GM21786 (cell line): ENCODE results near the gene LSG1.
"Not testable (repeated sequence)": the region's sequence is repeated elsewhere in the genome, so short reads cannot be mapped to it uniquely, and the experiment has no call there.

Experiments used
- ATAC-seq: cut with Tn5 transposase; IDR thresholded peaks from one replicate; pipeline ENCODE4 v1.9.1; 2021; ENCODE audit not compliant: unreplicated experiment

The LSG1 gene

DNA sequence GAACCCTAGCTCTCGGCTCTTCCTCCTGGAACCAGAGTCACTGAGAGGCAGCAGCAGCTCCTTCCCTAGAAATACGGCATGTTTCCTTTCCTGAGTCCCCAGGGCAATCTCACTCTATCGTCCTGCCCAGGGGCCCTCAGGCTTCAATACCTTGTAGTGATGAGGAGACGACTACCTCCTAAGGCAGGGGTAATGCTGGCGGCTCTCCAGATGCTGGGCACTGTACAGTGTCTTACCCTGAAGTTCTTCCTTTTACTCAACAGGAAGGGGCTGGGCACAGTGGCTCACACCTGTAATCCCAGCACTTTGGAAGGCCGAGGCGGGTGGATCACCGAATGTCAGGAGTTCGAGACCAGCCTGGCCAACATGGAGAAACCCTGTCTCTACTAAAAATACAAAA, 52.2 kb downstream of the LSG1 start:
- no peak for ATAC-seq

- ATAC-seq = no peak
Measured at GRCh38 chr3:194618858-194619608, 53.0 kb downstream of the LSG1 start.

- ATAC-seq = no peak
Measured at GRCh38 chr3:194617827-194618226, 54.2 kb downstream of the LSG1 start.

DNA sequence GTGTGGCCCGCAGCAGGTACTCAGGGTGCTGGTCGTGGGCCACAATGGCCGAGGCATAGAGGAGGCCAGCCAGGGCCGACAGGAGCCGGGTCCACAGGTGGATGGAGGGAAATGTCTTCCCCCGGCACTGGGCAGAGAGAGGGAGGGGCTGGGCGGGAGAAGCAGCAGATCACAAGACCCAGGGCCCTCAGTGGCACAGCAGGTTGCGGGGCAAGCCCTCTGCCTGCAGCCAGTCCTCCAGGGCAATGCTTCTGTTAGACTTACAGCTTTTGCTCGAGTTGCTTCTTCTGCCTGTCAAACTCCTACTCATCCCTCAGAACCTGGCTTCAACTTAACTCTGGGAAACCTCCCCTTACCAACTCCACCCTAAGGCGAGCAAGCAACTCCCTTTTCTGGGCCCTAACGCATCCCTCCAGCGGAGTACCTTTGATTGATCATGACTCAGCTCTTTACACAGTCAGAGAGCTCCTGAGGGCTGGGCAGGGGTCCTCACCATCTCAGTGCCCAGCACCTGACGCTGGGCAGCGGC, 54.8 kb downstream of the LSG1 start:
- ATAC-seq = no peak

GRCh38 chr3:194615226-194615625, 56.8 kb downstream of the LSG1 start:
- ATAC-seq = no peak

- no peak for ATAC-seq
Measured at GRCh38 chr3:194612221-194612620, 59.8 kb downstream of the LSG1 start.

- ATAC-seq = no peak
Measured at GRCh38 chr3:194610689-194611088, 61.3 kb downstream of the LSG1 start.

DNA sequence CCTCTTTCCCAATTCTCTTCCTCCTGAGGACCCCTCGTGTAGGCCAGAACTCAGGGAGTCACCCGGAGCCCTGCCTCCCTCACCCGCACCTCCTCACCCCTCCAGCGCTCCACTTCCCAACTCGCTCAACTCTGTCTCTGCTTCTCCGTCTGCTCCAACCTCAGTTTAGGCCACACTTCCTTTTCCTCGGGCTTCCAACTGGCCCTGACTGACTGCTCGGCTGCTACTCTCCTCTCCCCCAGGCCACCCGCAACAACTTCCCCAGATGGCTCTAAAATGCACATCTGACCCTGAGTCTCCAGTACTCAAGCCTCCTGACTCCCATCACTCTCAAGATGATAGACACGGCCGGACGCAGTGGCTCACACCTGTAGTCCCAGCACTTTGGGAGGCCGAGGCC, 62.4 kb downstream of the LSG1 start:
- ATAC-seq = no peak

GRCh38 chr3:194608981-194609380, 63.0 kb downstream of the LSG1 start:
- ATAC-seq = no peak

DNA sequence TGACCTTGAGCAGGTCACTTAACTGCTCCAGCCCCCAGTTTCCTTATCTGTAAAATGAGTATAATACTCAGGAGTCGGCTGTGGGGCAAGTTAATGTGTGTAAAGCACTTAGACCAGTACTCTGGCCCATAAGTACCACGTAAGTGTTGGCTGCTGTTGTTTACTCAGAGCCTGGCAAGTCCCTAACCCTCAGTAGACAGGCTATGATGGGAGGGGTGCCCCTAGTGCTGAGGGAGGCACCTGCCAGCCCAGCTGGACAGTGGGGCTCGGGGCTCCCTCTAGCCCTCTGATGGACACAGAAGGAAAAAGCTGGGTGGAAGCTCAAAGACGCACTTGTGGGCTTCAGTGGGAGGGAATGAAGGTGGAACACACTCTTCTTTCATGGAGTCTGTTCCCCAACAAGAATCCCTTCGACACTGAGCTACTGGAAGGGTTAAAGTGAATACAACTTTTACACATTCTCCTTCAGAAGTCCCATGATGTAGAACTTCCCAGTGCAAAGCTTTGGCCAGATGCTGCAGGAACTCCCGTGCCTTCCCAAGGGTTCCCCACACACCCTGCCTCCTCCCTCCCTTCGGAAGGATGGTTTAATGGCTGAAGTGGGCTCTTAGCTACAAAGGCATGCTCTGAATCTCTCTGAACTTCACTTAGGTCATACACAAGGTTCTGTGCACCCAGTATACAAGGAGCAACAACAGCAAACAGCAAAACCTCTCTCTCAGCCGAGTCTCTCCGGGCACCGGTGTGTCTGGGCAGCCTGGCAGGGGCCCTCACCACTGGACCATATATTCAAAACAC, 64.2 kb downstream of the LSG1 start:
- ATAC-seq = no peak

GRCh38 chr3:194606941-194607340, 65.0 kb downstream of the LSG1 start:
- no peak for ATAC-seq

DNA sequence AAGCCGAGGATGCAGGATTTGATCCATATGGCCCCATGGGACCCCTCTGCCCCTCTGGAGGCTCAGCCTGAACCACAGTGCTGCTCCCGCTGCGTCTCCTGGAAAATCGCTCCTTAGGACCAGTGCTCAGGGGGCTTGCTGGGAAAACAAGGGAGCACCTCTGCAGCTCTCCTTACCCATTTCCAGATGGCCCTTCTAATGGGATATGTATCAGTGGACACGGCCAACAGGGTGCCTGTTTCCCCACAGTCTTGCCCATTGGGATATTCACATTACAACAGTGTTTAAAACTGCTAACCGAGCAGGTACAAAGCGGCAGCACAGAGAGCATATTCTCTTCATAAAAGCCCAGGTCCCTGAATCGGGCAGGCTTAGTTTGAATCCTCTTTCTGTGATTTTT, 65.8 kb downstream of the LSG1 start:
- ATAC-seq = no peak

GRCh38 chr3:194605314-194605713, 66.7 kb downstream of the LSG1 start:
- not testable (repeated sequence) for ATAC-seq

DNA sequence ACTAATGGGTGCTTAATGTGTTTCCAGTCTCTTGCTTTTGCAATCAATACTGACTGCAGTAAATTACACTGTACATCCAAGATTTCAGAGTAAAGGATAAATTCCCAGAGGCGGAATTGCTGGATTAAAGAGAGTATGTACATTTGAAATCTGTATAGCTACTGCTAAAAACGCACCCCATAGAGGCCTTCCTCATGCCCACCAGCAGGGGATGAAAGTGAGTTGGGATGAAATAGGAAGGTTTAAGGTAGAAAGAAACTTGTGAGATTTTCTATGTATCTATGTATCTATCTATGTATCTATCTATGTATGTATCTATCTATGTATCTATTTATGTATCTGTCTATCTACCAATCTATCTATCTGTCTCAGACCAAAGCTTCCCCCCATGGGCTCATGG, 67.2 kb downstream of the LSG1 start:
- ATAC-seq = no peak

DNA sequence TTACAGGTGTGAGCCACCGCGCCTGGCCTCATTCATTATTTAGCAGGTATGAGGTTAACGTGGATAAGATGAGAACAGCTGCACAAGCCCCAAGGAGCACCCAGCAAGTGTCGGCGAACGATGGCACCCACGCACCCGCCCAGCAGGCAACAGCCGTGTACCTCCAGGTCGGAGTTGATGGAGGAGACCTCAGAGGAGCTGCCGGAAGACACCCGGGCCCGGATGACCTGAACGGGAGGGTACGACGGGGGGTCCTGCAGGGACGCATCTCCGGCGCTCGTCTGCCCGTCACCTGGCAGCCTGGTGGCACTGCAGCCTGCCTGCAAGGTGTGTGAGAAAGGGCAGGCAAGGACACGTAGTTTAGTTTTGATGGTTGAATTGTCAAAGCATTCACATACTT, 67.9 kb downstream of the LSG1 start:
- no peak for ATAC-seq

DNA sequence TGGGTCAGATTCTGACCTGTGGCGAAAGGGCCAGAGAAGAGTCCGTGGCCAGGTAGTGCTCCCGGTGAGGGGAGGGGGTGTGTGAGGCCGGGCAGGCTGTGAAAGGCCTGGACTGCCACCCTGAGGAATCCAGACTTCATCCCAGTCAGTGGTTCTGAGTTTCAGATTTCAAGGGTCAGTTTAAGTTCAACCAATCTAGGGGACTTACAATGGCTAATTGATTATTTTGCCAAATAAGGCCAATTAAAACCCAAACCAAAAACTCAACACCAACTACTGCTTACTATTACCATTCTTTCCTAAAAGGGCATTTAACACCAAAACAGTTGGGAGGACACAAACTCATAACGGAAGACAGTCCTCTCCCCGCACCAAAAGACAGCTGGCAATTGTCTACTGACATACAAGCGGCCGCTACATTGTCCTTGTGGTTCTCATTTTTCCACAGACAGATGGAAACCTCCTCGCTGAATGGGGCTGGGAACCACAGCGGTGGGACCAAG, 69.3 kb downstream of the LSG1 start:
- no peak for ATAC-seq

DNA sequence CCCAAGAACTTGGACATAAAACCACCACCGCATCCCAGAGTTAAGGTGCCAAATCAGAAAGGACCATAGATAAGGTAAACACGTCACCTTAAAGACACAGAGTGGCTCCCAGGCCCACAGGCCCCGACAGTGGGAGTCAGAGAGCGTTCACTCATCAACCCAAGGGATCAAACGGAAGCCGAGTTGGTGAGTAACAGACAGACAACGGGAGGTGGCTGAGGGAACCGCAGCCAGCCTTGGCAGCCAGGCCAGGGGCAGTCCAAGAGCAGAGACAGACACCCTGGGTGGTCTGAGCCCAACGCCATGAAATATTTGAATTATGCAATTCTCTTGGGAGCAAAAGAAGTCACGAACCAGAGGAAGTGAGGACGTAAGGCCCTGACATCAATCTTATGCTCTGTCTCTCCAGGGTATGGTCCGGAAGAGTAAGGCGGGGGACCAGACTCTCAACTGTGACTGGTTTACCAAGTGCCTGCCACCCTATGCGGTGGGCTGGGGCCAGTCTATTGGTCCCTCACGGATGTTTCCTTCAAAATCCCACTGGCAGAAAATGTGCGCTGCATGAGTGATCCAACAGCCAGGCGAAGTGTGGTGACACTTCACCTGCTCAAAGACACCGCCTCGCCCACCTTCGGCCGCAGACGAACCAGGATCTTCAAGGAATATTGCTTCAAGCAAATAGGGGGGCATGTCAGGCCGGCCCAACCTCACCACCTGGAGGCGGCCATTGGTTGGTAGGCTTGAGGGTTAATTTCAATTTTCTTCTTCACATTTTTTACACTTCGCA, 73.0 kb downstream of the LSG1 start:
- ATAC-seq = no peak

DNA sequence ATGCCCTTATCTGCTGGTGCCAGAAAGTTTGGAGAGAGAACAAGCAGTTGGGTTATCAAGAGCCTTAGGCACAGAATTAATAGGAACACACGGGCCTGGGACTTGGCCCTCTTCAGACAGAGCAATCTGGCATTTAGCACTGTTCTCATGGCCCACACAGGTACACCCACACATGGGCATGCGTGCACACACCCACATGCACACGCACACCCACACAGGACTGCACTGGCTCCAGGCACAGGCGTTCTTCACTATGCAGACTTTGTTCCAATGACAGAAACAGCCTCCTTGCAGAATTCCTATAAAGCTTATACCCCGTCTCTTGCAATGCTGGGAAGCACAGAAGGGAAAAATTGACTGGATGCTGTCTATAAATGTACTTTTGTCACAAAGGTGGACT, 75.1 kb downstream of the LSG1 start:
- ATAC-seq = no peak

DNA sequence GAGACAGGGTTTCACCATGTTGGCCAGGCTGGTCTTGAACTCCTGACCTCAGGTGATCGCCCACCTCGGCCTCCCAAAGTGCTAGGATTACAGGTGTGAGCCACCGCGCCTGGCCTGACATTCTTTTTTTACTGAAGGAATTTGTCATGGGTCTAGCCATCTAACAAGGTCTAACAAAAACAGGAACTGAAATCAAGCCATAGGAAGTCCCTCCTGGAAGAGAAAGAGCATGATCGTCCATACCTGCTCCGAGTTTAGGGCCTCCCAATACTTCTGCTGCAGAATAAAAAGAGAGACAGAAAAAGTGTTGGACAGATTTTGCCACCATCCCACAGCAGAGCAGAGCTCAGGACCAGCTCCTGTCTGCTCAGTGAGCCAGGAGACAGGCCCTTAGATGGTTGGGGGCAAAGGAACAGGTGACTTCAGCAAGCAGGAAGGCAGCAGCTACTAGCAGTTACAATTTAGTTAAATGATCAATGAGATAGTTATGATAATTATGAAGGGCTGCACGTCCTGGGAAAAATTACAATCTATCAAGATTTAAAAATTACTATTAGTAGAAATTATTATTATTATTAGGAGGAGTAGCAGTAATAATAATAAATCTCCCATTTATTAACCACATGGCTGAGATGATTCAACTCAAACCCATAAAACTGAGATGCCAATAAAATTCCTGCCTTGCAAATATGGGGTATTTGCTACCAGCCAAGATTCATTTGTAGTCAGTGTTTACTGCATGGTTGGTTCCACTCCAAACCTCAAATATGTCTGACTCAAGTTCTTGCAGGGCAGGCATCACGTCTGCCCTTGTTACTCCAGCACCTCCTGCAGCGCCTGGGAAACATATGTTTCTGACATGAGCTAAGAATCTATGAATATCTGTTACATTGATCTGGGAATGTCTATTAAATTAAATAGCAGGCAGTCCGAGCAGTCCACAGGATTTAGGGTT, 78.9 kb downstream of the LSG1 start:
- no peak for ATAC-seq
